K562 (cell line): Measurements from ENCODE around the gene GPR157.

Source experiments
- CEBPB ChIP-seq: fragments of 450-650 bp; IDR thresholded peaks from 2 replicates; pipeline ENCODE4 v1.6.1; 2016; ENCODE audit warnings: missing genetic modification characterization, missing compliant biosample characterization
- EP300 ChIP-seq: IDR thresholded peaks from 2 replicates; pipeline ENCODE4 v1.6.1; 2012; ENCODE audit warnings: low read length, improper control_type of control experiment
- HDAC6 ChIP-seq: IDR thresholded peaks from 2 replicates; pipeline ENCODE4 v1.6.1; 2012; ENCODE audit warnings: low read depth, mild to moderate bottlenecking, control low read depth, inconsistent platforms, low read length, moderate library complexity
- JUND ChIP-seq, 2 experiments: IDR thresholded peaks; 2 replicates in 1 of 2; 3 replicates in 1 of 2; pipeline ENCODE4 v1.6.1; 2011; ENCODE audit warnings: borderline replicate concordance in 2 of 2, low read depth in 2 of 2, low read length in 2 of 2, improper control_type of control experiment in 1 of 2, missing biosample characterization in 1 of 2, missing genetic modification characterization in 1 of 2, missing genetic modification reagents in 1 of 2
- MAZ ChIP-seq, 2 experiments: fragments of 450-650 bp in 1 of 2; sonication (generic) in 1 of 2; formaldehyde crosslinking; IDR thresholded peaks in 1 of 2; conservative IDR thresholded peaks in 1 of 2; 2 replicates each; pipeline versions ENCODE4 v1.4.0 to v1.5.0; 2020; ENCODE audit warnings: mild to moderate bottlenecking in 1 of 2, missing genetic modification reagents in 1 of 2
- SMC3 ChIP-seq: conservative IDR thresholded peaks from 2 replicates; pipeline ENCODE4 v1.6.1; 2011; ENCODE audit warnings: low read depth, low read length, improper control_type of control experiment; ENCODE audit not compliant: insufficient read depth
- TAF1 ChIP-seq: IDR thresholded peaks from 2 replicates; pipeline ENCODE4 v1.6.1; 2011; ENCODE audit warnings: mild to moderate bottlenecking, low read length, moderate library complexity; ENCODE audit not compliant: insufficient read depth, control insufficient read depth, severe bottlenecking; ENCODE audit errors: extremely low read depth
- TF ChIP-seq, protein P1 (sequence below): fragments of 250-450 bp; sonication (Bioruptor Pico); IDR thresholded peaks from 2 replicates; pipeline ENCODE4 v1.5.0; 2021
- TF ChIP-seq, protein P2 (sequence below): sonication (generic); formaldehyde crosslinking; IDR thresholded peaks from 2 replicates; pipeline ENCODE4 v1.8.1; 2022; ENCODE audit warnings: missing genetic modification reagents

DNA sequence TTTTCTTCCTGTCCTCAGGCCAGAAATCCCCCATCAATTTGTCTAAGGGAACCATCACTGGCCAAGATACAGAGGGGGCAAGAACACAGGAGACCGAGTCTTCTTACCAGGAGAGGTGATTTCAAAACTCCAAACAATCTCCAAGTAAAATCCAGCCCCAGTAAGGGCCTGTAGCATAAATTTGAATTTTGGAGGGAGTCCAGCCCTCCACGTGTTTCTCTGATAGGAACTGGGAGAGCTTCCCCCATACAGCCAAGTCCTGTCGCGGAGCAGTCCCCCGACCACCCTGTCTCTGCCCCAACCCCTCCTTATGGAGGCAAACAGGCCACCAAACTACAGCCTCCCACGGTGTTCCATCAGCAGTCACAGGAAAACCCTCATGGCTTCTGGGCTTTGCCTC lies 32.4 kb upstream of the GPR157 start:
- TF ChIP-seq HDAC6 = no peak
- TF ChIP-seq JUND (IDR thresholded peaks at IDR 0.05; ENCODE audit: borderline replicate concordance, low read depth, low read length) = no peak
- no peak for TF ChIP-seq JUND (tag; IDR thresholded peaks at IDR 0.05; ENCODE audit: borderline replicate concordance, low read depth, low read length)
- no peak for TF ChIP-seq TAF1
- no peak for TF ChIP-seq SMC3
- TF ChIP-seq, protein P1, sequence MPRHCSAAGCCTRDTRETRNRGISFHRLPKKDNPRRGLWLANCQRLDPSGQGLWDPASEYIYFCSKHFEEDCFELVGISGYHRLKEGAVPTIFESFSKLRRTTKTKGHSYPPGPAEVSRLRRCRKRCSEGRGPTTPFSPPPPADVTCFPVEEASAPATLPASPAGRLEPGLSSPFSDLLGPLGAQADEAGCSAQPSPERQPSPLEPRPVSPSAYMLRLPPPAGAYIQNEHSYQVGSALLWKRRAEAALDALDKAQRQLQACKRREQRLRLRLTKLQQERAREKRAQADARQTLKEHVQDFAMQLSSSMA = no peak
- no peak for TF ChIP-seq MAZ (CRISPR knock-in tag; conservative IDR thresholded peaks at IDR 0.05 in 1 of 2, IDR thresholded peaks at IDR 0.05 in 1 of 2)
- no peak for TF ChIP-seq EP300
- no peak for TF ChIP-seq CEBPB (tag)
- TF ChIP-seq, protein P2, sequence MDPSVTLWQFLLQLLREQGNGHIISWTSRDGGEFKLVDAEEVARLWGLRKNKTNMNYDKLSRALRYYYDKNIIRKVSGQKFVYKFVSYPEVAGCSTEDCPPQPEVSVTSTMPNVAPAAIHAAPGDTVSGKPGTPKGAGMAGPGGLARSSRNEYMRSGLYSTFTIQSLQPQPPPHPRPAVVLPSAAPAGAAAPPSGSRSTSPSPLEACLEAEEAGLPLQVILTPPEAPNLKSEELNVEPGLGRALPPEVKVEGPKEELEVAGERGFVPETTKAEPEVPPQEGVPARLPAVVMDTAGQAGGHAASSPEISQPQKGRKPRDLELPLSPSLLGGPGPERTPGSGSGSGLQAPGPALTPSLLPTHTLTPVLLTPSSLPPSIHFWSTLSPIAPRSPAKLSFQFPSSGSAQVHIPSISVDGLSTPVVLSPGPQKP (CRISPR knock-in tag) = no peak
